Measurements from ENCODE around the gene TUFT1.

- TF ChIP-seq, protein P1, sequence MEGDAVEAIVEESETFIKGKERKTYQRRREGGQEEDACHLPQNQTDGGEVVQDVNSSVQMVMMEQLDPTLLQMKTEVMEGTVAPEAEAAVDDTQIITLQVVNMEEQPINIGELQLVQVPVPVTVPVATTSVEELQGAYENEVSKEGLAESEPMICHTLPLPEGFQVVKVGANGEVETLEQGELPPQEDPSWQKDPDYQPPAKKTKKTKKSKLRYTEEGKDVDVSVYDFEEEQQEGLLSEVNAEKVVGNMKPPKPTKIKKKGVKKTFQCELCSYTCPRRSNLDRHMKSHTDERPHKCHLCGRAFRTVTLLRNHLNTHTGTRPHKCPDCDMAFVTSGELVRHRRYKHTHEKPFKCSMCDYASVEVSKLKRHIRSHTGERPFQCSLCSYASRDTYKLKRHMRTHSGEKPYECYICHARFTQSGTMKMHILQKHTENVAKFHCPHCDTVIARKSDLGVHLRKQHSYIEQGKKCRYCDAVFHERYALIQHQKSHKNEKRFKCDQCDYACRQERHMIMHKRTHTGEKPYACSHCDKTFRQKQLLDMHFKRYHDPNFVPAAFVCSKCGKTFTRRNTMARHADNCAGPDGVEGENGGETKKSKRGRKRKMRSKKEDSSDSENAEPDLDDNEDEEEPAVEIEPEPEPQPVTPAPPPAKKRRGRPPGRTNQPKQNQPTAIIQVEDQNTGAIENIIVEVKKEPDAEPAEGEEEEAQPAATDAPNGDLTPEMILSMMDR (IDR thresholded peaks at IDR 0.05), result no peak
- no peak for TF ChIP-seq POLR2A (IDR thresholded peaks at IDR 0.05)
Observed at GRCh38 chr1:151541752-151542151, 1.6 kb downstream of the TUFT1 start.

Data from heart left ventricle (tissue), 13 donors.